Mucosa of stomach (tissue), 1 donor: Measurements from ENCODE around the gene EOMES.

ENCODE experiments used
- H3K27me3 ChIP-seq: one replicate; pipeline ENCODE4 v1.7.0; 2013; ENCODE audit warnings: mild to moderate bottlenecking, low read length; ENCODE audit not compliant: control insufficient read depth, insufficient read depth
- H3K36me3 ChIP-seq: one replicate; pipeline ENCODE4 v1.7.0; 2013; ENCODE audit warnings: low read length; ENCODE audit not compliant: control insufficient read depth, insufficient read depth
- H3K4me1 ChIP-seq: one replicate; pipeline ENCODE4 v1.7.0; 2013; ENCODE audit warnings: mild to moderate bottlenecking, low read length; ENCODE audit not compliant: control insufficient read depth, insufficient read depth
- H3K4me3 ChIP-seq: one replicate; pipeline ENCODE4 v1.7.0; 2013; ENCODE audit warnings: low read length
- H3K9ac ChIP-seq: one replicate; pipeline ENCODE4 v1.7.0; 2013; ENCODE audit warnings: mild to moderate bottlenecking, low read length, moderate library complexity
- H3K9me3 ChIP-seq: one replicate; pipeline ENCODE4 v1.7.0; 2013; ENCODE audit warnings: mild to moderate bottlenecking, low read length, moderate library complexity; ENCODE audit not compliant: control insufficient read depth
- donor health status: Pancreatic carcinoma.

The EOMES gene

DNA sequence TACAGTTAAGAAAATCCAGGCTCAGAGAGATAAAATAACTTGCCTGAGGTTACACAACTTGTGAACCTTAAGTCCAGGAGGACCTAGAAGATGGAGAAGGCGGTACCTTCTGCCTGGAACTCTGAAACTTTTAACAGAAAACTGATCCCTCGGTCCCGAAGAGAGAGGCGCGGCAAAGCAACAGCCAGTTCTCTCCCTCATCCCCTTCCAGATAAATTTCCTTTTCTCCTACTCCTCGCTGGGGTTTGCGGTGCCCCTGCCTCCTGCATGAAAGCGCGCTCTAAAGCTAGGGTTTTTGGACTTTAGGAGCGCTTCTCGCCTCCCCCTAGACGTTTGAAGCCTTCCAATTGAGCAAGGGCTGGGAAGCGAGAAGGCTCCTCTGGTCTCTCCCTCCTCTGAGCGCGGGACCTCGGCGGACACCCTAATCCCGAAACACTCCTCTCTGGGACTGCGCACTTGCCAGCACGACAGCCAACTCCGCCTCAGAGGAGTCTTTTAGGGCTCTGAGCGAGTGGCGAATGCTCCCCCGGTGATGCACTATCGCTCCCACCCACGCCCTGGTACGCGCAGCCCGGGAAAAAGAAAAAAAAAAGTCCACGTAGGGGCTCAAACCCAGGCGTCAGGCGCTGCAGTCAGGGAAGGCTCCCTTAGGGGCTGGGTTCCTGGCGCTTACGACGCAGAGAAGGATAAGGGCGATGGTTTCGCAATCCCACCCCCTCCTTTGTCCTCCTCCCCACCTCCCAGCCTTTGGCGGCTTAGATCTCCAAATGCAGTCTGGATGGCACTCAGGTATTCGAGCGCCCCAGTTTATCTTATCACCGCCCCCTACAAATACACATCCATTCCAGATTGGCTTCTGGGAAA, 7.9 kb upstream of the EOMES start:
- H3K4me3 ChIP-seq: no peak overlapping the region
- no peaks in the 10 kb centered on the region for H3K4me1 ChIP-seq
- no peak overlapping the region for H3K9ac ChIP-seq
- H3K9me3 ChIP-seq: no peaks in the 10 kb centered on the region
- peaks cover 69% of the 10 kb centered on the region for H3K27me3 ChIP-seq
- H3K36me3 ChIP-seq: no peaks in the 10 kb centered on the region

DNA sequence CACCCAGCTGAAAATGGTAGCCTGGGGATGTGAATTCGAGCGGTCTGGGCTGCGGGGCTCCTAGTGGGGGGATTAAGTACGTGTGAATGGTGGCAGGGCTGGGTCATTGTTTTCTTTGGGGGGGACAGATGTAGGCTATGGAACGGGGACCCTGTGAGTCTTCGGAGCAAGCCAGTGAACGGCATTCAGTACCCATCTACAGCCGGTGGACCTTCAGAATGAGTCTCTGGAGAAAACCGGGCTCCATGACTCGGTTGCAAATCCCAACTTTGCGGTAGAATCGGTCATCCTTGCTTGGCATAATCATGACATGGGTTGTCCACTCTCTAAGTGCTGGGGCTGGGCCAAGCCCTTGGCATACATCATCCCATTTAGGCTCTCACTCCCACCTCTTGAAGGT, 7.2 kb upstream of the EOMES start:
- Histone ChIP-seq H3K4me3 (no peak overlapping the region), H3K9ac (no peak overlapping the region), H3K9me3 (no peaks in the 10 kb centered on the region), H3K36me3 (no peaks in the 10 kb centered on the region), H3K27me3 (peaks cover 75% of the 10 kb centered on the region), H3K4me1 (no peaks in the 10 kb centered on the region)

DNA sequence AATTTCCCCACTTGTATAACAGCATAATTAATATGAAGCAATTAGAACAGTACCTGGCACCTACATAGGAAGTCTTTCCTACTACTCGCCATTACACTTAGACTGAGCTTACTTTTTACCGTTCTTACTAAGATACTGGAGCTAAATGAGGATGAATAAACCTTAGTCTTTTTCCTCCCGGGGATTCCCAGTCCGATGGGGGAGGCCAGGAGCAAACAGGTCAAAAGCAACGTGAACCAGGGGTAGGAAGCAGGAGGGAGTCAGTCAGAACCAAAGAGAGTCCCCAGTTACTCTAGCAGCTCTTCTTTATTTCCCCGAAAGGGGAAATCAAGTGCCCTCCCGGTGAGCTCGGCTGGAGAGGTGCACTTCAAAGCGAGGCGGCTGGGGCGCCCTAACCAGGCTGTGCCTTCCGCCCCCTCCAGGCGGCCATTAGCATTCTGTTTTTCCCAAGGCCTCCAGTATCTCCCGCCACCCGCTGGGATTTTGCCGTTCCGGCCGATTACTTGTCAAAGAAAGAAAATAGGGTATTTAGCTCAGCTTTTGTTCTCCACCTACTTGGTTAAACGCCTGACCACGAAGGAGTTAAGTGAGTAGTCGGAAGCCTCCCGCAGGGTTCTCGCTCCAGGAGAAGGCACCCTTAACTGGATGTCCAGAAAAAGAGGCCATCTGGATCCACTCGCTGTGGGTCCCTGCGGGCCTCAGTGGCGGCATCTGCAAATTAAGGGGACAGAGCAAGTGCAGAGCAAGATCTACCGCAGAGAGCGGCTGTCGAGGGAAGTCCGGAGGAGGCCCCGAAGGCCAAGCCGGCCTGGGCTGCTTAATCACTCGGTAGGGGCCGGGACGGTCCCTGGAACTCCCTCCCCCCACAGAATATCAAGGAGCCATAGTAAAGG, 6.3 kb upstream of the EOMES start:
- Histone ChIP-seq H3K4me3 (no peak overlapping the region), H3K9me3 (no peaks in the 10 kb centered on the region), H3K36me3 (no peaks in the 10 kb centered on the region), H3K27me3 (peaks cover 84% of the 10 kb centered on the region), H3K4me1 (peaks cover 5% of the 10 kb centered on the region), H3K9ac (no peak overlapping the region)

DNA sequence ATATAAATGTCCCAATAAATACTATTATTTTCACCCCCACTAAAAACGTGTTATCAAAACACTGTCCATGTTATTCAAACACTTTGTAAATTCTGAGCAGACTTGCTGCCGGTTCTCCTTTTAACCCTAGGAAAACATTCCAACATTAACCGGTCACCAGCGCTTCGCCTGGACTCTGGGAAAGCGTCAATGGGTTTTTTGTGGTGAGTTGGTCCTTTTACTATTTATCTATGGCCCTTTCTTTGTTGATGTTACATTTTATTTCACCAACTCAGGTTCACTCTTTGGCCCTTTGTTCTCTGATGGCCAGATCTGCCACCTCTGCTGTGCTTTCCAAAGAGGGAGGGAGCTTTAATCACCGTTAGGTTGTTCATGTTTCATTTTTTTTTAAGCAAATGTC, 4.1 kb upstream of the EOMES start:
- Histone ChIP-seq H3K36me3 (no peaks in the 10 kb centered on the region), H3K4me1 (peaks cover 8% of the 10 kb centered on the region), H3K4me3 (no peak overlapping the region), H3K9ac (no peak overlapping the region), H3K9me3 (no peaks in the 10 kb centered on the region), H3K27me3 (peaks cover 91% of the 10 kb centered on the region)

DNA sequence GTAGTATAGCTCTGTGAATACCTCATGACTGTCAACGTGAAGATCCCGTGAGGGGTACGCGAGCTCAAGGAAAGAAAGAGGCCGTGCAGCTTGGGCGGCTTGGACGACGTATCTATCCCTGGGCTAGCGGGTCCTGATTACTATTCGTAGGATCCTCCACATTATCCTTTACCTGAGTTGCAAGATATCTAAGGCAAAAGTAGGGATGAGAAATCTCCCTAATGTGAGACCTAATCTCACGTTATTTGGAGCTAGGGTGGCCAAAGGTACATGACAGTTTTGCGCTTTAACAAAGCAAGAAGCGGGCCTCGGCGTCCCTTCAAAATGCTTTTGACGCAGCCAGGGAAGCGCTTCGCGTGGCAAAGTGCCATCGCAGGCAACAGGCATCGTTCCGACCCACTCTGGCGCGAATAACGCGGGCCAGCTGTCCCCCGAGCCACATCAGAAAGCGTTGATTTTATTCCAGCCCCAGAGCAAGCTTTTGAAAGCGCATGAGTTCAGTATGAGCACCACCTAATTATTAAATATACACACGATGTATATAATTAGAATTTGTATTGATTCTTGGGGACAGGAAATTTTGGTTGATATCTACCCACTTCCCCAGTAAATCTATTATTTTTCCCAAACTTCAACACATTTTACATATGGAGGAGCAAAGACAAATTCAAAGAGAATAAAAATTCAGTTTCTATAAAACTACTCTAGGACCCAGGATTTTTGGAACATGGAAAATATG, 2.5 kb upstream of the EOMES start:
- Histone ChIP-seq H3K4me3 (no peak overlapping the region), H3K27me3 (peaks cover 93% of the 10 kb centered on the region), H3K4me1 (peaks cover 13% of the 10 kb centered on the region), H3K36me3 (no peaks in the 10 kb centered on the region), H3K9me3 (no peaks in the 10 kb centered on the region), H3K9ac (no peak overlapping the region)

DNA sequence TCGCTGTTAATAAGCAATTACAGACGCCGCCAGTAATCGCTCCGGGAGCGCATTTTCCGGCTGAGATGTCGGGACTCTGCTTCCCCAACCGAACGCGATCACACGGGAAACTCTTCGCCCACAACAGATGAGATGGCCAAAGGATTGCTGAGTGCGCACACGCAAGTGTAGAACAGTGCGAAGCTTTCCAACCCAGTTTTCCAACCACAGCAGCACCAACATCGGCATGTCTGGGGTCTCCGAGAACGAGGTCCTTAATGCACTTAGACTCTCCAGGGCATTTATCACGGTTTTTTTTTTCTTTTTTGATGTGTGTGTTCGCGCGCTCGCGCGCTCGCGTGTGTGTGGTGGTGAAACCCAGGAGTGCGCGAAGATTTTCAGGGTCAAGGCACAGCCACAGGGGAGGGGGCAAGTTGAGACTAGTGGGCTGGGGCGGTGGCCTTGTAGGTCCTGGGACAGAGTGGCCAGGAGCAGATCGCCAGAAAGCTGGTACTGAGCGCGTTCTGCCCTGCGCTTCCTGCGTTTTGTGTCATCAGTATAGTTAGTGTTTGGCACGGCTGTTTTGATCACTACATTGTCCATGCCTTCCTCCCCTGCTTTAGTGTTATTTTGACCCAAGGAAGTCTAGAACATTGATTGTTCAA, 1.8 kb upstream of the EOMES start:
- H3K36me3 ChIP-seq: no peaks in the 10 kb centered on the region
- H3K9me3 ChIP-seq: no peaks in the 10 kb centered on the region
- no peak overlapping the region for H3K9ac ChIP-seq
- peaks cover 13% of the 10 kb centered on the region for H3K4me1 ChIP-seq
- H3K27me3 ChIP-seq: peaks cover 93% of the 10 kb centered on the region
- H3K4me3 ChIP-seq: no peak overlapping the region

DNA sequence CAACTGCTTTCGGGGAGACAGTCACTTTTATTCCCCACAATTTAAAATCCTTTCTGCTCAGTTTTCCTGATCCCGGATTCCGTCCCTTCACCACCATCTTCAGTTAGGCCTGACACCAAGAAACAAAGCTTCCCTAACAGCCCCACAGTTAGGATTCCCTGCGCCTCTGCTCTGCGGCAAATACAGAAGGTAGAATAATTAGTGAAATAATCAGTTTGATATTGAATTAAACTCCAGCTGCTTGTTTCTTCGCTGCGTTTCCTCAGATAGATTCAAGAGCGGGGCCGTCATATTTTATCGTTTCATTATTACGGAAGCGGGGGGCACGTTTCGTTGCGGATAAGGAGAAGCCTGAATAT, 1.3 kb upstream of the EOMES start:
- peaks cover 13% of the 10 kb centered on the region for H3K4me1 ChIP-seq
- H3K4me3 ChIP-seq: no peak overlapping the region
- peaks cover 93% of the 10 kb centered on the region for H3K27me3 ChIP-seq
- H3K36me3 ChIP-seq: no peaks in the 10 kb centered on the region
- H3K9ac ChIP-seq: no peak overlapping the region
- no peaks in the 10 kb centered on the region for H3K9me3 ChIP-seq

DNA sequence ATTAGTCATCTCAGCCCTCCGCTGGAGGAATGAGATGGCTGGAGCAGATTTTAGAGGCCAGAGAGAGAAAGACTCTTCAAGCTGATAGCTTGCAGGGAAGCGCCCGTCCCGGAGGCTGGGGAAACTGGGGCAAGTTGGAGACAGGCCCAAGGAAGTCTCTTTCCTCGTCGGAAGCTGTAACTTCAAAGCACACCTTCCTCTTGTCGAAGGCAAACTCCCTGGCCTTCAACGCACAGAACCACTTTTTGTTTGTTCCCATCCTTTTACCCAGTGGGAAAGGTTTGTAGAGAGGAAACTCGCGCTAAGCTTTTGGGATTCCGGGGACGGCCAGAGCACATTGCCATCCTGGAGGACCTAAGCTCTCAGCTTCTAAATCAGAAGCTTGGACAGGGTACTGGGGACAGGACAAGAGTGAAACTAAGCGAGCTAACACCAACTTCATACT, 900 bp upstream of the EOMES start:
- Histone ChIP-seq H3K36me3 (no peaks in the 10 kb centered on the region), H3K4me3 (no peak overlapping the region), H3K27me3 (peaks cover 91% of the 10 kb centered on the region)

DNA sequence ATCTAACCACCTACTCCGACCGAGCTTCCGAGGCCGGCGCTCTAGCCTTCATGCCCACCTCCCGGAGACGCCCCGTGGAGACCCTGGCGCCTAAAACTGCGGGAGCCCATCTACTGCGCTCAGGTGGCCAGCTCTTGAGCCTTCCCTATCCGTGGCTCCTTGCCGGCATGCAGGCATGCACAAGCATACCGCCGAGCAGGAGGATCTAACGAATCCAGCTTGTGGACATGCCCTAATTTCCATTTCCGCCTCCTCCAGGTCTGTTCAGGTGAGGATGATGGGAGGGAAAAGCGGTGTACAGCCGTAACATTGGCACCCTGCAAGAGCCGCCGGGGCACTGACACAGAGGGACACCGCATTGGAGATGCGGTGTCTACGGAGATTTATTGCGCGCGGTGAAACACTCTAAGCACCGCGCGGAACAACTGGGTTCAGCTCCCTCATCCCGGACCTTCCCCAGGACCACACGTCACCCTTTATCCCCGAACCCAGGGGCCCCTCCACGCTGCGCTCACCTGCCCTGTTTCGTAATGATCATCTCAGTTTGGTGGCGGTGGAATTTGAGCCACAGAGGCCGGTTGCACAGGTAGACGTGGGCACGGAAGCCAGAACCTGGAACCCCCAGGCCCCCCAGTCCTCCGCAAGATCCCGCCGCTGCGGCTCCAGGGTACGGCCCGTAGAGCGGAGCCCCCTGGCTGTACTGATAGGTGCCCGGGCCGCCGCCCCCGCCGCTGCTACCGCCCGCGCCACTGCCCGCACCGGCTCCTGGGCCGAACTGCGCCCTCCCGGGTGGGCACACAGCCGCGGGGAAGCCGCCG, 1.0 kb downstream of the EOMES start:
- H3K36me3 ChIP-seq: no peaks in the 10 kb centered on the region
- H3K9ac ChIP-seq: no peak overlapping the region
- no peak overlapping the region for H3K4me3 ChIP-seq
- no peaks in the 10 kb centered on the region for H3K9me3 ChIP-seq
- H3K4me1 ChIP-seq: peaks cover 13% of the 10 kb centered on the region
- H3K27me3 ChIP-seq: peaks cover 91% of the 10 kb centered on the region

More for the DNA sequence above, 900 bp upstream of the EOMES start:
- Histone ChIP-seq H3K9me3 (no peaks in the 10 kb centered on the region), H3K9ac (no peak overlapping the region), H3K4me1 (peaks cover 13% of the 10 kb centered on the region)

DNA sequence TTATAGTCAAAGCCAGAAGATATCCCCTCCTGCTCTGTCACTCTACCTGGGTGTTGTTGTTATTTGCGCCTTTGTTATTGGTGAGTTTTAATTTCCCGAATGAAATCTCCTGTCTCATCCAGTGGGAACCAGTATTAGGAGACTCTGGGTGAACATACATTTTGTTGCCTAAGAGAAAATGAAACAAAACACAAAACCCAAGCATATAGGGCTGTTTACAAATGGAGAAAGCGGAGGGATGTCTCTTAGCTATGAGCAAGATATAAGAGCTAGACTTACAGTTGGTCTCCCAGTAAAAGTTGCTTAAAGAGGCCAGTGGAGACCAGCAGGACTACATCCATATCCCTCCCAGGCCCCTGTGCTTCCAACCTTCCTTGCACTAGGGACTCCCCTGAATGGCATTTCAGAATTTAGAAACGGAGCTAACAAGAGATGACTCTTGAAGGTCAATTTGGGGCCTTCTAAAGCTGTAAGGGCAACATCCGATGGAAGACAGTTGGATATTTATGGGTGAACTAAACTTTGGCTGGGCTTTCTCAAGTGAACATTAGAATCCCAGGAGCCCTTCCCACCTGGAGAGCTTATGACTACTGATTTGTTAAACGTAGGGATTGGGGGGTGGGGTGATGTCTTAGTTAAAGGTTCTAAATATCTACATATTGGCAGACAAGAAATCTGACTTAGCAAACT, 2.7 kb downstream of the EOMES start:
- no peaks in the 10 kb centered on the region for H3K9me3 ChIP-seq
- H3K9ac ChIP-seq: no peak overlapping the region
- H3K4me1 ChIP-seq: peaks cover 22% of the 10 kb centered on the region
- H3K27me3 ChIP-seq: peaks cover 92% of the 10 kb centered on the region
- no peaks in the 10 kb centered on the region for H3K36me3 ChIP-seq
- no peak overlapping the region for H3K4me3 ChIP-seq
